CD4-positive, alpha-beta T cell treated with Interferon gamma for 1 hour (primary cell): Measurements from ENCODE around the gene ZNF146.
"Not testable (repeated sequence)": the region's sequence is repeated elsewhere in the genome, so short reads cannot be mapped to it uniquely, and the experiment has no call there.

Source experiments
- DNase-seq: peaks from one replicate; pipeline ENCODE4 v3.0.0-alpha.2; 2020

Gene ZNF146

GRCh38 chr19:36214386-36215275, at the start of gene ZNF146, which contains the start of gene ZNF565:
TSS of gene ZNF146 (plus strand) at chr19:36215106. CDS start at chr19:36236441, 21,335 bp downstream.
TSS of gene ZNF565 (minus strand) at chr19:36214665. CDS start at chr19:36201985, 12,680 bp downstream.
- DNase-seq: peak; percentile 97

GRCh38 chr19:36169084-36169760, 45.7 kb upstream of the ZNF146 start:
- no peak for DNase-seq

GRCh38 chr19:36172852-36173251, 42.1 kb upstream of the ZNF146 start:
- DNase-seq: no peak

- DNase-seq: not testable (repeated sequence)
Measured at GRCh38 chr19:36173846-36174245, 41.1 kb upstream of the ZNF146 start.

- not testable (repeated sequence) for DNase-seq
Measured at GRCh38 chr19:36179077-36179476, 35.8 kb upstream of the ZNF146 start.

GRCh38 chr19:36182612-36183244, 32.2 kb upstream of the ZNF146 start:
- DNase-seq: no peak

- DNase-seq: no peak
Measured at GRCh38 chr19:36183245-36183628, 31.7 kb upstream of the ZNF146 start.

- DNase-seq: not testable (repeated sequence)
Measured at GRCh38 chr19:36186722-36187121, 28.2 kb upstream of the ZNF146 start.

GRCh38 chr19:36196249-36196648, 18.7 kb upstream of the ZNF146 start:
- no peak for DNase-seq

- no peak for DNase-seq
Measured at GRCh38 chr19:36198119-36198518, 16.8 kb upstream of the ZNF146 start.

GRCh38 chr19:36201684-36202083, 13.2 kb upstream of the ZNF146 start:
- no peak for DNase-seq

GRCh38 chr19:36203293-36203692, 11.6 kb upstream of the ZNF146 start:
- no peak for DNase-seq

- no peak for DNase-seq
Measured at GRCh38 chr19:36207605-36208252, 7.2 kb upstream of the ZNF146 start.

GRCh38 chr19:36209372-36209771, 5.5 kb upstream of the ZNF146 start:
- DNase-seq: no peak

GRCh38 chr19:36210497-36210896, 4.4 kb upstream of the ZNF146 start:
- no peak for DNase-seq

GRCh38 chr19:36212895-36213294, 2.0 kb upstream of the ZNF146 start:
- DNase-seq: no peak

GRCh38 chr19:36215276-36216123, 594 bp downstream of the ZNF146 start:
- no peak for DNase-seq

- no peak for DNase-seq
Measured at GRCh38 chr19:36221474-36221873, 6.6 kb downstream of the ZNF146 start.

GRCh38 chr19:36222503-36222902, 7.6 kb downstream of the ZNF146 start:
- no peak for DNase-seq

- DNase-seq: no peak
Measured at GRCh38 chr19:36225219-36225892, 10.4 kb downstream of the ZNF146 start.

GRCh38 chr19:36233626-36234025, 18.7 kb downstream of the ZNF146 start:
- not testable (repeated sequence) for DNase-seq
